Hematopoietic multipotent progenitor cell treated with erythropoietin and hydrocortisone succinate and interleukin-3 and kit ligand, for 4 days (in vitro differentiated cells): Measurements from ENCODE around the gene DNAAF5.

Experiments
- DNase-seq: peaks from one replicate; pipeline ENCODE4 v3.0.0-alpha.2; 2015

DNAAF5 gene

GRCh38 chr7:726084-726853 lies at the start of gene DNAAF5:
Gene DNAAF5 (plus strand): TSS chr7:726699. CDS start chr7:726721, 22 bp downstream.
- DNase-seq = peak; percentile 96

- no peak for DNase-seq
These were observed 49.5 kb upstream of the DNAAF5 start for GRCh38 chr7:676972-677385.

- no peak for DNase-seq
These were observed 45.9 kb upstream of the DNAAF5 start for GRCh38 chr7:680411-681127.

DNA sequence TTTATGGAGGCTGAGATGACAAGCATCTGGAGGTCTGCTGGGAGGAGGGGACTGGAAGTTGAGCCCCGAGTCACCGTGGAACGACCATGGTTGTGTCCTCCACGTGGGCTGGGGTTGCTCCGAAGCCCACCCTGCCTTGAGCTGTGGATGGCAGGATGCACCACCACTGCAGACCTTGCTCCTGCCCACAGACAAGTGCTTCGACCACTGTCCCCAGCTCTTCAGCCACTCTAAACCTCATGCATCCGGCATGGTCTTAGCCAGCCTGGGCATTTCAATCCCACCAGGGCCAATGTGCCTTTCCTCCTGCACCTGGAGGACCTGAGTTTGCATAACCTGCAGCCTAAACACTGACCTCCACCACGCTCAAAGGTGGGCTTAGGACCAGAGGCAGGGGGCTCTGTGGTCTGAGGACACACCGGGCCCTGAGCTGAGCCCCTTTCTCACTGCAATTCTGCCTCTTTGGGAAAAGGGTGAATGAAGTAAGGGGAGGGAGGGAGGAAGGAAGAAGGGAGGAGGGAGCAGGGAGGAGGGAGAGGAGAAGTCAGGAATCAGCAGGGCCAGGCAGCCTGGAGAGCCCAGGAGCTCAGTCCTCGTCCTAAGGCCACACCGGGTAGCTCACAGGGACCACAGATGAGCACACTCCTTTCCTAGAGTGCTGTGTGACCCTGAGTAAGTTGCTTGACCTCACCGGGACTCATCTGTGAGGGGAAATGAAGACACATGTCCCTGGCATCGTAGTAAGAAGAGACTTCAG lies 44.8 kb upstream of the DNAAF5 start:
- DNase-seq = no peak

DNA sequence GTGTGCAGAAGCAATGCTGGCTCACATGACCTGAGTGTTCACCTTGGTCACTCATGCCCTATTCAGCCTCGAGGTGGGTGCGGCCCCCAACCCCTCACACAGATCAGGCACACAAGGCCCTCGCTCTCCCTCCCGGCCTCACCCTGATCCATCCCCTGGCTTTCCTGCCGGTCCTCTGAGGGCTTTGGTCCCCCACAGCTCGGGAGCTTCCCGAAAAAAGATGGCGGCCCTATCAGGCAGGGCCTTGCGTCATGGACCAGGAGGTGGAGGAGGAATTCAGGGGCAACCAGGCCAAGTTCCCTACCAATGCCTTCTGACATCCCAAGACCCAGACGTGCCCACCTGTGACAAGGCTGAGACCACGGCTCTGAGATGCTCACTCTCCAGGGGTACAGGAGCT lies 43.7 kb upstream of the DNAAF5 start:
- DNase-seq = no peak

- no peak for DNase-seq
These were observed 42.8 kb upstream of the DNAAF5 start for GRCh38 chr7:683526-684205.

DNA sequence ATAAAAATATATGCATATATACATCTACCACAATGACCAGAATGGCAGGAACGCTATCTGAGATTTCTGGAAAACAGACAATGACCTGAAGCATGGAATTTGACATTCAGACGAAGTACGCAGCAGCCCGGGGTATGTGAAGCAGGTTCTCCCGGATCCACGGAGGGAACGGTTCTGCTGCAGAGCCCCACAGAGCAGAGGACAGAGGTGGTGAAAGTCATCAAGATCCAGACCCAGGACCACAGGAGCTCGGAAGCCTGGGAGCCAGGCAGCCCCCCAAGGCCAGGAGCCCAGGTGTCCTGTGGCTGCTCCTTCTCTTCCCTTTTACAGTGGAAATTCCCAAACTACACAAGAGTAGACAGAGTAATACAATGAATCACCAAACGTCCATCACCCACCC lies 42.1 kb upstream of the DNAAF5 start:
- DNase-seq = no peak

GRCh38 chr7:685540-685939 lies 41.0 kb upstream of the DNAAF5 start:
- no peak for DNase-seq

- DNase-seq = no peak
These were observed 35.8 kb upstream of the DNAAF5 start for GRCh38 chr7:690478-691360.

DNA sequence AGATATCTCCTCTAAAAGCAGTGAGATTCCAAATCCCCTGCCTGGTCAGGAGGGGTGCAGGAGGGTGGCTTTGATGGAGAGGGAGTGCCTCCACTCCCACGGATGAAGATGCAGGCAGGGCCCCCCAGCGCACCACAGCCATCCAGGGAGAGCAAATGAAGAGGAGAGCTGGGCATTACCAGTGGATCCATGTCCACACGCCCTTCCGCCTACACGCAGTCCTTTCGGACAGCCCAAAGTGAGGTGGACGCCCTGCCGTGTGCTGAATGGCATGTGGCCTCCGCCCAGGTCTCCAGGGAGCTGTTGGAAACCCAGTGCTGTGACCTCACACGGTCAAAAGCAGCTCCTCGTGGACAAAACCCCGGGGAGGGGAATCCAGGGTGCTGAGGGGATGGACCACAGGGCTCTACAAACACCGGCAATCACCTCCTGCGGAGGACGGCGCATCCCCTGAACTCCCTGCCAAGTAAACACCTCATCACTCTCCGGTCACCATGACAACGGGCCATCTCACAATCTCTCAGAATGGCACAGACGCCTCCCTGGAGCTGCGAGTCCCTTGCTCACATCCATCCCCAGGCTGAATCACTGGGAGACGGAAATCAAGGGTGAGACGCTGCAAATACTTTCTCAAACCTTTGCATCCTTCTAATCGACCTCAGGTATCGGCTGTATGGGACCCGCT lies 35.0 kb upstream of the DNAAF5 start:
- DNase-seq = no peak

GRCh38 chr7:693280-693679 lies 33.2 kb upstream of the DNAAF5 start:
- no peak for DNase-seq

DNA sequence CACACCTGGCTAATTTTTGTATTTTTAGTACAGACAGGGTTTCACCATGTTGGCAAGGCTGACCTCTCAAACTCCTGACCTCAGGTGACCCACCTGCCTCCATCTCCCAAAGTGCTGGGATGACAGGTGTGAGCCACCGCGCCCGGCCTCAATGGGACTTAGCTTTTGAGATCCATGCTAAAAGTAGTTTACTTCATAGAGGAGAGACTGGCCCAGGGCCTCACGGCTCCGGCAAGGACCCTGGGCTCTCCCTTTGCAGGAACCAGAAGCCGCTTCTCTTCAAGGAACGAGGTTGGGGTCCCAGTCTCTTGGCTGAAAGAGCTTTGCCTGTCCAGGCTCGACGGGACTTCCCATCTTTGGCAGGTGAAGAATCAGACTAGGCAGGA lies 30.1 kb upstream of the DNAAF5 start:
- DNase-seq = no peak

DNA sequence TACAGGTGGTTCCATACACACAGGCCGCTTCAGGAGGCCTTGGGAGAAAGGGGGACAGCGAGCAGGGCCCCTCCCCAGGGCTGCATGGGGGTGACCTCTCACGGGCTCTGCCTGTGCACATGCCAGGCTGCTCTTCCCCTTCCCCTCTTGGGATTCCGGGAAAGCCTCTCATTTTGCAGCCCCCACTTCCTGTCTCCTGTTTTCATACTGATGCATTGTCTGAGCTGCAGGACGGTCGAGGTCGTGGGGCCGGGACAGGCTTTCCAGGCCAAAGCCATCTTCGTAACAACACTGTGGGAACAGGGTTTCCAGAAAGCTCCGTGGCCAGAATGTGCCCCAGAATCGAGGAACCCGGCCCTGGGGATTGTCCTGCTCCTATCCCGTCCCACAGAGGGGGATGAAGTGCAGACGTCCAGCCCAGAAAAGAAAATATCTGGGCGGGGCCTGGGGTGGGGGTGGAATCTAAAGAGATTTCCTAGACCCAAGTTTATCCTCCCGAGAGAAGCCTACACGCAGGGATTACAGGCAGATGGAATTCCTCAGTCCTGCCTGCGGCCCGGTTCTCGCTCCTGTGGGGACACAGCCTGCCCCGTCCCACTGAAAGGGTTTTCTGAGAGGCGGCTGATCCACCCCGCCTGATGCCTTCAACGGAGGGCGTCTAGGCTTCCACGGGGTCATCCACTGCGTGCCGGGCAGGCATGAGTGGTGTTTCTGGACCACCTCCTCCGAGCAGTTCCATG lies 29.5 kb upstream of the DNAAF5 start:
- DNase-seq = no peak

GRCh38 chr7:698515-699475 lies 27.7 kb upstream of the DNAAF5 start:
- peak; percentile 73 for DNase-seq

GRCh38 chr7:699476-700170 lies 26.9 kb upstream of the DNAAF5 start:
- DNase-seq = no peak

- no peak for DNase-seq
These were observed 25.3 kb upstream of the DNAAF5 start for GRCh38 chr7:701086-701671.

DNA sequence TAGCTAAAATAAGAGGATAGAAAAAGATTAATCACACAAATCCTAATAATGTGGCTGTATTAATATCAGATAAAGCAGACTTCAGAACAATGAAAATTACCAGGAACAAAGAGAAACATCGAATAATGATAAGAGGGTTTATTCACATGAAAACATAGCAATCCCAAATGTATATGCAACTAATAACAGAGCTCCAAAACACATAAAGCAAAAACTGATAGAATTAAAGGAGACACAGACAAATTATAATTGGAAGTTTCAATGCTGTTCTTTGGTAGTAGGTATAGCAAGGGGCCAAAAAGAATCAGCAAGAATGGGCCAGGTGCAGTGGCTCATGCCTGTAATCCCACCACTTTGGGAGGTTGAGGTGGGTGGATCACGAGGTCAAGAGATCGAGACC lies 23.4 kb upstream of the DNAAF5 start:
- DNase-seq = no peak

DNA sequence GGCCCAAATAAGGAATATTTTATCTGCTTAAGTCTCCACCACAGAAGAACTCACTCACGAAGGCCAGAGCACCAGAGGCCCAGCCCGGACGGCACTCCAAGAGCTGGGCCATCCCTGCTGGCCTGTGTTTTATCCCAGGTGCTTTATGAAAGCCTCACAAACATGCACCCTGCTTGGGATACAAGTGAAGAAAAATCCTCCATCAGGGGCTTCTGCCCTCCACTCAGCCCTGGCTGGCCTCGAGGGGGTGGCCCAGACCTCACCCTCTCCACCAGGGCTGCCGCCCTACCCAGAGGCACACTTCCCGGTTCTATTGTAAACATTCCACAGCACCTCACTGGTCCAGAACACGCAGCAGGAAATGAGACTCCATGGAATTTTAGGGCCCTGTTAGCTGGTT lies 19.8 kb upstream of the DNAAF5 start:
- DNase-seq = no peak
